Keratinocyte (primary cell): ENCODE results near the gene ADAM12. TPM values are rescaled to one million over a fixed set of nuclear protein-coding genes. Genes with fewer than 3 reads are reported as not detected.
A peak's percentile ranks its signal among the peaks of the same experiment; 100 is the strongest.

Experiments
- DNase-seq: peaks from one replicate; pipeline ENCODE4 v3.0.0-alpha.2; 2011; ENCODE audit warnings: low read depth, missing footprints, low spot score
- FAIRE-seq: peaks from 2 replicates; lab custom pipeline; 2011; peaks lifted over from hg19 to GRCh38; lab: Jason Lieb, UNC
- H2AFZ ChIP-seq: 2 replicates; pipeline ENCODE4 v1.6.0; 2012; ENCODE audit warnings: low read length, control low read depth, inconsistent platforms; ENCODE audit not compliant: control insufficient read depth
- H3K27ac ChIP-seq: 2 replicates; pipeline ENCODE4 v1.5.1; 2011; ENCODE audit warnings: low read length; ENCODE audit not compliant: control insufficient read depth, insufficient read depth
- H3K27me3 ChIP-seq: 3 replicates; pipeline ENCODE4 v1.6.0; 2011; ENCODE audit warnings: low read length; ENCODE audit not compliant: control insufficient read depth, insufficient read depth; ENCODE audit errors: extremely low read depth
- H3K36me3 ChIP-seq, 2 experiments: 2 replicates in 1 of 2; 3 replicates in 1 of 2; pipeline ENCODE4 v1.5.1; 2011; ENCODE audit warnings: low read length in 2 of 2, mild to moderate bottlenecking in 1 of 2; ENCODE audit not compliant: control insufficient read depth in 2 of 2, insufficient read depth in 2 of 2; ENCODE audit errors: extremely low read depth in 1 of 2
- H3K4me1 ChIP-seq: 3 replicates; pipeline ENCODE4 v1.5.1; 2011; ENCODE audit warnings: low read length; ENCODE audit not compliant: control insufficient read depth, insufficient read depth; ENCODE audit errors: extremely low read depth
- H3K4me2 ChIP-seq: 3 replicates; pipeline ENCODE4 v1.6.0; 2011; ENCODE audit warnings: low read depth, low read length; ENCODE audit not compliant: control insufficient read depth, insufficient read depth; ENCODE audit errors: extremely low read depth
- H3K4me3 ChIP-seq, 3 experiments: fragments of 200-600 bp in 1 of 3; sonication (generic) in 1 of 3; 2 replicates in 2 of 3; 3 replicates in 1 of 3; pipeline ENCODE4 v1.5.1; 2011 to 2016; ENCODE audit warnings: low read length in 3 of 3, mild to moderate bottlenecking in 3 of 3, control low read depth in 2 of 3, inconsistent platforms in 1 of 3, low read depth in 1 of 3, mixed read lengths in 1 of 3, mixed run types in 1 of 3, moderate library complexity in 1 of 3; ENCODE audit not compliant: control insufficient read depth in 2 of 3, insufficient read depth in 2 of 3; ENCODE audit errors: extremely low read depth in 1 of 3
- H3K79me2 ChIP-seq: 2 replicates; pipeline ENCODE4 v1.6.0; 2012; ENCODE audit warnings: low read length; ENCODE audit not compliant: control insufficient read depth, insufficient read depth
- H3K9ac ChIP-seq: 3 replicates; pipeline ENCODE4 v1.6.0; 2011; ENCODE audit warnings: low read length; ENCODE audit not compliant: control insufficient read depth, insufficient read depth; ENCODE audit errors: extremely low read depth
- H3K9me1 ChIP-seq: 3 replicates; pipeline ENCODE4 v1.6.0; 2011; ENCODE audit warnings: low read length; ENCODE audit not compliant: control insufficient read depth, insufficient read depth; ENCODE audit errors: extremely low read depth
- H3K9me3 ChIP-seq: 2 replicates; pipeline ENCODE4 v1.5.1; 2012; ENCODE audit warnings: low read depth, low read length; ENCODE audit not compliant: control insufficient read depth
- H4K20me1 ChIP-seq: 3 replicates; pipeline ENCODE4 v1.6.0; 2011; ENCODE audit warnings: low read length; ENCODE audit not compliant: control insufficient read depth, insufficient read depth; ENCODE audit errors: extremely low read depth
- EZH2 ChIP-seq: IDR thresholded peaks from one replicate; pipeline ENCODE4 v1.6.1; 2012; ENCODE audit warnings: inconsistent platforms, mild to moderate bottlenecking, low read length, moderate library complexity
- dilution Hi-C: fragments of 300-500 bp; cut with MboI; formaldehyde crosslinking; loops from one replicate; pipeline ENCODE4 v1.7.0; 2020; ENCODE audit warnings: low sequenced_read_pairs; ENCODE audit not compliant: extremely low pct_ligation_motif_present
- polyA plus RNA-seq, 5 experiments: library from polyadenylated mRNA; depleted of rRNA in 3 of 5; stranded (reverse) in 3 of 5; stranded (forward) in 1 of 5; unstranded in 1 of 5; fragments of >200 nt; gene quantifications; 1 replicate in 1 of 5; 2 replicates in 3 of 5; 3 replicates in 1 of 5; pipeline versions ENCODE4 v1.2.1 to v1.2.3, GENCODE V29; 2011 to 2012; ENCODE audit warnings: missing spikeins in 2 of 5, low read depth in 1 of 5, low replicate concordance in 1 of 5
- TF ChIP-seq, protein P1 (sequence below), 3 experiments: IDR thresholded peaks in 1 of 3; conservative IDR thresholded peaks in 1 of 3; optimal IDR thresholded peaks in 1 of 3; 2 replicates in 2 of 3; 3 replicates in 1 of 3; pipeline versions ENCODE3 to v1.5.1; 2011; ENCODE audit warnings: low read length in 3 of 3, mild to moderate bottlenecking in 3 of 3, moderate library complexity in 2 of 3, control low read depth in 1 of 3, inconsistent platforms in 1 of 3; ENCODE audit not compliant: insufficient read depth in 2 of 3; ENCODE audit errors: extremely low read depth in 1 of 3

ADAM12 gene
- polyA plus RNA-seq, 1 donor (not counting 4 experiments of a cell fraction or from before 2014, with no cell fraction given), result 0.07 TPM

- no peaks in the 10 kb centered on the region for H3K79me2 ChIP-seq
- no peak overlapping the region for H3K4me3 ChIP-seq
- dilution Hi-C loops, result no loop called here
- H4K20me1 ChIP-seq, result no peaks in the 10 kb centered on the region
- no peak for DNase-seq
- H3K4me1 ChIP-seq, result peaks cover 4% of the 10 kb centered on the region
- H3K27me3 ChIP-seq, result no peaks in the 10 kb centered on the region
- H2AFZ ChIP-seq, result no peak overlapping the region
- no peaks in the 10 kb centered on the region for H3K9me1 ChIP-seq
- H3K27ac ChIP-seq, result no peak overlapping the region
- TF ChIP-seq, protein P1, sequence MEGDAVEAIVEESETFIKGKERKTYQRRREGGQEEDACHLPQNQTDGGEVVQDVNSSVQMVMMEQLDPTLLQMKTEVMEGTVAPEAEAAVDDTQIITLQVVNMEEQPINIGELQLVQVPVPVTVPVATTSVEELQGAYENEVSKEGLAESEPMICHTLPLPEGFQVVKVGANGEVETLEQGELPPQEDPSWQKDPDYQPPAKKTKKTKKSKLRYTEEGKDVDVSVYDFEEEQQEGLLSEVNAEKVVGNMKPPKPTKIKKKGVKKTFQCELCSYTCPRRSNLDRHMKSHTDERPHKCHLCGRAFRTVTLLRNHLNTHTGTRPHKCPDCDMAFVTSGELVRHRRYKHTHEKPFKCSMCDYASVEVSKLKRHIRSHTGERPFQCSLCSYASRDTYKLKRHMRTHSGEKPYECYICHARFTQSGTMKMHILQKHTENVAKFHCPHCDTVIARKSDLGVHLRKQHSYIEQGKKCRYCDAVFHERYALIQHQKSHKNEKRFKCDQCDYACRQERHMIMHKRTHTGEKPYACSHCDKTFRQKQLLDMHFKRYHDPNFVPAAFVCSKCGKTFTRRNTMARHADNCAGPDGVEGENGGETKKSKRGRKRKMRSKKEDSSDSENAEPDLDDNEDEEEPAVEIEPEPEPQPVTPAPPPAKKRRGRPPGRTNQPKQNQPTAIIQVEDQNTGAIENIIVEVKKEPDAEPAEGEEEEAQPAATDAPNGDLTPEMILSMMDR (optimal IDR thresholded peaks at IDR 0.05 in 1 of 3, IDR thresholded peaks at IDR 0.05 in 1 of 3, conservative IDR thresholded peaks at IDR 0.05 in 1 of 3; ENCODE audit: extremely low read depth in 1 of 3, insufficient read depth in 2 of 3, low read length in 3 of 3), result no peak
- no peak for FAIRE-seq
- H3K9me3 ChIP-seq, result no peaks in the 10 kb centered on the region
- no peak overlapping the region for H3K4me2 ChIP-seq
- H3K36me3 ChIP-seq, result peaks cover 0 to 2% of the 10 kb centered on the region in 2 experiments
- no peak overlapping the region for H3K9ac ChIP-seq
Observed at GRCh38 chr10:126014309-126014708, 374.0 kb downstream of the ADAM12 start.

DNA sequence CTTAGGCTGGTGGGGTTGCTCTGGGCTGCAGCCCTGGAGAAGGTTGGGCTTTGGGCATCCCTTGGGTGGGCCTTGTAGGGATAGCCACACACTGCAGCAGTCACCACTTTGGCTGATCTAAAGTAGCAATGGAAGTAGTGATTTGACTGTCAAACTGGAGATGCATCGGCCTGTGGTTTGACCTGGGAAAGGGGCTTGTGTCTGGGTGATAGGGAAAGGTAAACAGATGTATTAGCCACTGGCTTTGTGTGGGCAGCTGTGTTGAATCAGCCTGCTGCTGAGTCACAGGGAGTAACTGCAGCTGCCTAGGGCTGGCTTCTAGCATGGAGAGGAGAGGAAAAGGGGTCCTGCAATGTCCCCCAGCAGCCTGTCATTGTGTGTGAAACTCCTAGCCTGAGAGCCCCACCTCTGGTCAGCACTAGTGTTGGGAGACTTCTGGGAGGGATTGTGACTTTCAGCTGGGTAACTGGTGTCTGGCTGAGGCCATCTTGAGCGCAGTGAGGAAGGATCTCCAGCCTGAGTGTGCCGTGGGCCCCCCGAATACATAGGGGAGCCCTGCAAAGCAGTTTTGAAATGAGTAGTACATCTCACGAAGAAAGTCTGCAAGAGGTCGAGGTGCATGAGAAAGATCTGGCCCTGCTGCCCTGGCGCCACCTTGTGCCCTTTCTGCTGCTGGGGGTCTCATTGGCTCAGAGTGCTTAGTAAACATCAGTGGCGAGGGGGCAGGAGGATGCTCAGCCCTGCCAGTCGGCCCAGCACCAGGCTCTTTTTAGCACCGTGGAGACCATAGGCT, 374.6 kb downstream of the ADAM12 start:
- no peak overlapping the region for H3K9ac ChIP-seq
- H3K9me1 ChIP-seq, result no peaks in the 10 kb centered on the region
- H3K9me3 ChIP-seq, result no peaks in the 10 kb centered on the region
- peaks cover 4% of the 10 kb centered on the region for H3K4me1 ChIP-seq
- no peak for TF ChIP-seq EZH2
- TF ChIP-seq, protein P1 (optimal IDR thresholded peaks at IDR 0.05 in 1 of 3, IDR thresholded peaks at IDR 0.05 in 1 of 3, conservative IDR thresholded peaks at IDR 0.05 in 1 of 3; ENCODE audit: extremely low read depth in 1 of 3, insufficient read depth in 2 of 3, low read length in 3 of 3), result peak in 1 of 3 experiments; percentile 31
- no peaks in the 10 kb centered on the region for H3K79me2 ChIP-seq
- dilution Hi-C loops, result no loop called here
- H3K27me3 ChIP-seq, result no peaks in the 10 kb centered on the region
- no peaks in the 10 kb centered on the region for H4K20me1 ChIP-seq
- H3K4me2 ChIP-seq, result no peak overlapping the region
- H2AFZ ChIP-seq, result no peak overlapping the region
- FAIRE-seq, result peak; percentile 17
- peaks cover 0 to 2% of the 10 kb centered on the region in 2 experiments for H3K36me3 ChIP-seq
- no peak for DNase-seq
- no peak overlapping the region for H3K4me3 ChIP-seq
- no peak overlapping the region for H3K27ac ChIP-seq
